Glutamatergic neuron (in vitro differentiated cells): ENCODE data around the gene JAK3. TPM values are rescaled to one million over a fixed set of nuclear protein-coding genes. Genes with fewer than 3 reads are reported as not detected.

Experiments
- DNase-seq: peaks from one replicate; pipeline ENCODE4 v3.0.0; 2022
- H3K27ac Mint-ChIP-seq: one replicate; pipeline ENCODE4 v1.8.0; 2020; ENCODE audit warnings: mild to moderate bottlenecking, mixed read lengths, inconsistent platforms; ENCODE audit not compliant: unreplicated experiment
- H3K27me3 Mint-ChIP-seq: one replicate; pipeline ENCODE4 v1.8.0; 2020; ENCODE audit warnings: mild to moderate bottlenecking, moderate library complexity, mixed read lengths, inconsistent platforms; ENCODE audit not compliant: unreplicated experiment
- H3K36me3 Mint-ChIP-seq: one replicate; pipeline ENCODE4 v1.8.0; 2020; ENCODE audit warnings: mild to moderate bottlenecking, mixed read lengths, inconsistent platforms; ENCODE audit not compliant: unreplicated experiment
- H3K4me1 Mint-ChIP-seq: one replicate; pipeline ENCODE4 v1.8.0; 2020; ENCODE audit warnings: mild to moderate bottlenecking, low read depth, mixed read lengths, inconsistent platforms; ENCODE audit not compliant: unreplicated experiment
- H3K4me3 Mint-ChIP-seq: one replicate; pipeline ENCODE4 v1.8.0; 2020; ENCODE audit warnings: mild to moderate bottlenecking, mixed read lengths, inconsistent platforms; ENCODE audit not compliant: unreplicated experiment
- H3K9me3 Mint-ChIP-seq: one replicate; pipeline ENCODE4 v1.8.0; 2020; ENCODE audit warnings: mild to moderate bottlenecking, moderate library complexity, mixed read lengths, inconsistent platforms; ENCODE audit not compliant: unreplicated experiment
- CTCF ChIP-seq: fragments of 200-600 bp; sonication (generic); IDR thresholded peaks from one replicate; pipeline ENCODE4 v1.5.0; 2021; ENCODE audit not compliant: partially characterized antibody, unreplicated experiment
- total RNA-seq: library from RNA; stranded (reverse); fragmentation: NEBNext Ultra II Directional; extraction: Animal tissue kit (Norgen Biotek cat#: 25700); gene quantifications from one replicate; pipeline ENCODE4 v1.2.1, GENCODE V29; 2021; ENCODE audit not compliant: unreplicated experiment

Gene JAK3
- total RNA-seq, 1 donor from 2014 or later: 1.3 TPM

DNA sequence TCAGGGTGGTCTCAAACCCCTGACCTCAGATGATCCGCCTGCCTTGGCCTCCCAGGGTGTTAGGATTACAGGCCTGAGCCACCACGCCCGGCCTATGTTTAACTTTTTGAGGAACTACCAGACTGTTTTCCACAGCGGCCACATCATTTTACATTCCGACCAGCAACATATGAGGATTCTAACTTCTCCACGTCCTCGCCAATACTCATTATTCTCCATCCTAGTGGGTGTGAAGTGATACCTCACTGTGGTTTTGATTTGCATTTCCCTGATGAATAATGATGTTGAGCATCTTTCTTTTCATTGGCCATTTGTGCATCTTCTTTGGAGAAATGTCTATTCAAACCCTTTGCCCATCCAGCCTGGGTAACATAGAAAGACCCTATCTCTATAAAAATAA, 38.7 kb upstream of the JAK3 start:
- TF ChIP-seq CTCF: no peak
- H3K27me3 Mint-ChIP-seq: peaks cover 5% of the 10 kb centered on the region
- peaks cover 4% of the 10 kb centered on the region for H3K9me3 Mint-ChIP-seq
- no peak overlapping the region for H3K4me3 Mint-ChIP-seq
- no peak overlapping the region for H3K27ac Mint-ChIP-seq
- H3K4me1 Mint-ChIP-seq: peaks cover 2% of the 10 kb centered on the region
- H3K36me3 Mint-ChIP-seq: no peaks in the 10 kb centered on the region
- no peak for DNase-seq

GRCh38 chr19:17883627-17884410, 36.0 kb upstream of the JAK3 start:
- Mint-ChIP-seq H3K4me3 (no peak overlapping the region), H3K4me1 (peaks cover 2% of the 10 kb centered on the region)
- TF ChIP-seq CTCF: no peak

GRCh38 chr19:17881701-17882100, 33.9 kb upstream of the JAK3 start:
- no peak for TF ChIP-seq CTCF
- H3K4me3 Mint-ChIP-seq: no peak overlapping the region
- H3K36me3 Mint-ChIP-seq: no peaks in the 10 kb centered on the region
- peak overlapping the region; percentile 75 for H3K27ac Mint-ChIP-seq
- peaks cover 3% of the 10 kb centered on the region for H3K27me3 Mint-ChIP-seq
- no peak for DNase-seq
- H3K9me3 Mint-ChIP-seq: peaks cover 4% of the 10 kb centered on the region
- H3K4me1 Mint-ChIP-seq: peaks cover 2% of the 10 kb centered on the region

More at GRCh38 chr19:17883627-17884410, 36.0 kb upstream of the JAK3 start:
- no peak overlapping the region for H3K27ac Mint-ChIP-seq
- no peaks in the 10 kb centered on the region for H3K36me3 Mint-ChIP-seq
- peaks cover 6% of the 10 kb centered on the region for H3K9me3 Mint-ChIP-seq
- no peak for DNase-seq
- peaks cover 3% of the 10 kb centered on the region for H3K27me3 Mint-ChIP-seq

DNA sequence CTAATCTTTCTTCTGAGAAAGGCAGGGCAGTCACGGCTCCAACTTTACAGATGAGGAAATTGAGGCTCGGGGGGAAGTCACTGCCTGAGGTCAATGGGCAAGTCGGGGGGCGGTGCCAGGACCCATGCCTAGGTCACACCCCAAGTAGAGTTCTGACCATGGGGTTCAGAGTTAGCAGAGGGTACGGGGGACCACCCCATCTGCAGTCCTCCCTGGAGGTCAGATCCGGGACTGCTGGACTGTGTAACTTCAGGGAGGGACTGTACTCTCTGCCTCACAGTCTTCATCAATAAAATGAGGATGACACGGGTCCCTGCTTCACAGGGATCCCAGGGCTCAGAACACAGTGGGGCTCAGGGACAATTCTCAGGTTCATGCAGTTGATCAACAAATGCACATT, 31.7 kb upstream of the JAK3 start:
- Mint-ChIP-seq H3K27ac (no peak overlapping the region), H3K36me3 (no peaks in the 10 kb centered on the region), H3K4me1 (peaks cover 2% of the 10 kb centered on the region), H3K27me3 (peaks cover 3% of the 10 kb centered on the region), H3K4me3 (no peak overlapping the region), H3K9me3 (peaks cover 5% of the 10 kb centered on the region)
- DNase-seq: no peak
- TF ChIP-seq CTCF: no peak

DNA sequence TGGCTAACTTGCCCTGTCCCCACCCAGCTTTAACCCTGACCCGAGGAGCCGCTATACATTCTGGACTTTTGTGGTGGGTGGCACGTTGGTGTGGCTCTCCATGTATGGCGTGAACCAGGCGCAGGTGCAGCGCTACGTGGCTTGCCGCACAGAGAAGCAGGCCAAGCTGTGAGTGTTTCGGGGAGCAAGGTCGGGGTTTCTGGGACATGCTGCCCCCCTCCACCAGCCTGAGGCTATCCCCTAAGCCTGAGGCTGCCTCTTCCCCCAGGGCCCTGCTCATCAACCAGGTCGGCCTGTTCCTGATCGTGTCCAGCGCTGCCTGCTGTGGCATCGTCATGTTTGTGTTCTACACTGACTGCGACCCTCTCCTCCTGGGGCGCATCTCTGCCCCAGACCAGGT, 29.9 kb upstream of the JAK3 start:
- H3K27me3 Mint-ChIP-seq: peaks cover 2% of the 10 kb centered on the region
- no peak overlapping the region for H3K4me3 Mint-ChIP-seq
- peaks cover 3% of the 10 kb centered on the region for H3K9me3 Mint-ChIP-seq
- no peak overlapping the region for H3K27ac Mint-ChIP-seq
- no peaks in the 10 kb centered on the region for H3K36me3 Mint-ChIP-seq
- no peak for TF ChIP-seq CTCF
- H3K4me1 Mint-ChIP-seq: peaks cover 2% of the 10 kb centered on the region
- DNase-seq: no peak
